HG03342 (cell line): ENCODE results near the gene HPN.

Experiments used
- ATAC-seq: cut with Tn5 transposase; IDR thresholded peaks from one replicate; pipeline ENCODE4 v1.9.1; 2021; ENCODE audit warnings: mild to moderate bottlenecking, moderate library complexity; ENCODE audit not compliant: unreplicated experiment

HPN gene

DNA sequence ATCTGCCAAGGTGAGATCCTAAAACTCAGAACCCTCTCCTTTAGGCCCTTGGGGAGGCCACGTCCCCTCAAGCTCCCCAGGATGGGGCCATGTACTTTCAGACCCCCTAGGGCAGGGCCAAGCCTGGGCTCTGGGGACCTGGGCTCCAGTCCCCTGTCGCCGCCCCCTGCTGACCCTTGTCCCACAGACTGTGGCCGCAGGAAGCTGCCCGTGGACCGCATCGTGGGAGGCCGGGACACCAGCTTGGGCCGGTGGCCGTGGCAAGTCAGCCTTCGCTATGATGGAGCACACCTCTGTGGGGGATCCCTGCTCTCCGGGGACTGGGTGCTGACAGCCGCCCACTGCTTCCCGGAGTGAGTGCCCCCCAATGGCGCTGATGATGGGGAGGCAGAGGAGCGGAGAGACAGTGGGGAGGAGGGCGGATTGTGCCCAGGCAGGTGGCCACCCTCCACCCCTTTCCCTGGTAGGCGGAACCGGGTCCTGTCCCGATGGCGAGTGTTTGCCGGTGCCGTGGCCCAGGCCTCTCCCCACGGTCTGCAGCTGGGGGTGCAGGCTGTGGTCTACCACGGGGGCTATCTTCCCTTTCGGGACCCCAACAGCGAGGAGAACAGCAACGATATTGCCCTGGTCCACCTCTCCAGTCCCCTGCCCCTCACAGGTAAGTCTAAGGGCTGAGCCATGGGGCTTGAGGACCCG is 18.8 kb downstream of the HPN start:
- no peak for ATAC-seq

DNA sequence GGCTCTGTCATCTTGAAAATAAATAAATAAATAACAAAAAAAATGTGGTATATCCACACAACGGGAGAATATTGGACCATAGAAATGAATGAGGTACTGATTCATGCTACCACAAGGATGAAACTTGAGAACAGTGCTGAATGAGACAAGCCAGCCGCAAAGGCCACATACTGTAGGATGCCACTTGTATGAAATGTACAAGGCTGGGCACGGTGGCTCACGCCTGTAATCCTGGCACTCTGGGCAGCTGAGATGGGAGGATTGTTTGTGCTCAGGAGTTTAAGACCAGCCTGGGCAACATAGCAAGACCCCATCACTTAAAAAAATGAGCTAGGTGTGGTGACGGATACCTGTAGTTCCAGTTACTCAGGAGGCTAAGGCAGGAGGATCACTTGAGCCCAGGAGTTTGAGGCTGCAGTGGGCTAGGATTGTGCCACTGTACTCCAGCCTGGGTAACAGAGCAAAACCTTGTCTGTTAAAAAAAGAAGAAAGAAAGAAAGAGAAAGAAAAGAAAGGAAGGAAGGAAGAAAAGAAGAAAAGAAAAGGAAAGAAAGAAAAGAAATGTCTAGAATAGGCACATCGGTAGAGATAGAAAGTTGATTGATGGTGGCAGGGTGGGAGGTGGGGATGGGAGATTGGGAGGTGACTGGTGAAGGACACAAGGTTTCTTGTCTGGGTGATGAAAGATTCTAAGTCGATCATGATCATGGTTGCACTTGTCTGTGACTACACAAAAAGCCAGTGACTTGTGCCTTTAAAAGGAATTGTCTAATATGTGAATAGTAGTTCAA is 20.3 kb downstream of the HPN start:
- ATAC-seq: no peak

DNA sequence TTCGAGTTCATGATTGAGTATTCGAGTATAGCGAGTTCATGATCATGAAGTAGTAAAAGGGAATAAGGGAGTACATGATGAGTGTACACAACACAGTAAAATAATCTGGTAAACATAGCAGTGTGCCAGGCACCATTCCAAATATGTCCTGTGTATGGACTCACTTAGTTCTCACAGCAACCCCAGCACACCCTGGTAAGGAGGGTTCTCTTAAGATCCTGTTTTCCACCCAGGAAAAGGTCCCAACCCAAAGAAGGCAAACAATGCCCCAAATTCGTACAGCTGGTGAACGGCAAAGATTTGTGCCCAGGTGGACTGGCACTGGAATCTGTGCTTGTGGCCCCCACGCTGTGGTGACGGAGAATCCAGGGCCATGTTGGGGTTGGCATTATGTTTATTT is 21.4 kb downstream of the HPN start:
- no peak for ATAC-seq

- ATAC-seq: no peak
Observed at GRCh38 chr19:35063940-35064818, 22.7 kb downstream of the HPN start.

- ATAC-seq: no peak
Observed at GRCh38 chr19:35065574-35065973, 24.1 kb downstream of the HPN start.

DNA sequence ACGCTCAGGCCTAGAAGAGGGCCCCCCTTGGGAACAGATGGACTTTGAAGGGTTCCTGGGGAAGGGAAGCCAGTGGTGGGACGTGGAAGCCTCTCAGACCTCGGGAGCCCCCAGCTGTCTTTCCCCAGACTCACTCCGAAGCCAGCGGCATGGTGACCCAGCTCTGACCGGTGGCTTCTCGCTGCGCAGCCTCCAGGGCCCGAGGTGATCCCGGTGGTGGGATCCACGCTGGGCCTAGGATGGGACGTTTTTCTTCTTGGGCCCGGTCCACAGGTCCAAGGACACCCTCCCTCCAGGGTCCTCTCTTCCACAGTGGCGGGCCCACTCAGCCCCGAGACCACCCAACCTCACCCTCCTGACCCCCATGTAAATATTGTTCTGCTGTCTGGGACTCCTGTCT is 24.6 kb downstream of the HPN start:
- no peak for ATAC-seq

DNA sequence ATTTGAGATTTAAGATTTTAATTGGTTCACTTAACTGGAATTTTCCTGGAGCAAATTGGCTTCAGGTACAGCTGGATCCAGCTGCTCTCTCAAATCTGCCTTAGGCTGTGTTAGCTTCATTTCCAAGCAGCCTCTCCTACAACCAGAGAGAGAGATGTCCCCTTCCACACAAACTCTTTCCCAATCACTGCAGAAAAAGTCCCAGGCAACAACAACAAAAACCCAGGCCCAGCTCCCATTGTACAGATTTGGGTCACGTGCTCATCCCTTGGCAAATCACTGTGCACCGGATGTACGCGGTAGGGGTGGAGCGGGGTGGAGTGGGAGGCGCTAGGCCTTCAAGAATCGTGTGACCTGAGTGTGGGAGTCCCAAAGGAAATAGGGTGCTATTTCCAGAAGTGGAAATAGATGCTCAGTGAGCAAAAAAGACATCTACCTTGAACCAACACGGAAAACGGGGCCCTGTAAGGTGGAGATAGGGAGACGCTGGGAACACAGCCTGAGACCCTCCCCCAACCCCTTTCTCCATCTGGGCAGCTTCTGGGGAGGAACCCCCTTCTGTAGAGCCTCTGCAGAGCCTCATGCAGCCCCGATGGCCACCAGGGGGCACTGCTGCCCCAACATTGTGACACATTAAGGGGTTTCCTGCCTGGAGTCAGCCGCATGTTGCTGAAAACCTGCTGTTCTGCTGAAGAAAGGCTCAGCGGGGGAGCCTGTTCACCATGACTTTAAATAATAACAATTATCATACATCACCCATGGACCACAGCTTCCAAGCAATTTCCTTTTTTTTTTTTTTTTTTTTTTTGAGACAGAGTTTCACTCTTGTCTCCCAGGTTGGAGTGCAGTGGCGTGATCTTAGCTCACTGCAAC is 25.4 kb downstream of the HPN start:
- peak; percentile 77 for ATAC-seq

- ATAC-seq: no peak
Observed at GRCh38 chr19:35068941-35069634, 27.6 kb downstream of the HPN start.

DNA sequence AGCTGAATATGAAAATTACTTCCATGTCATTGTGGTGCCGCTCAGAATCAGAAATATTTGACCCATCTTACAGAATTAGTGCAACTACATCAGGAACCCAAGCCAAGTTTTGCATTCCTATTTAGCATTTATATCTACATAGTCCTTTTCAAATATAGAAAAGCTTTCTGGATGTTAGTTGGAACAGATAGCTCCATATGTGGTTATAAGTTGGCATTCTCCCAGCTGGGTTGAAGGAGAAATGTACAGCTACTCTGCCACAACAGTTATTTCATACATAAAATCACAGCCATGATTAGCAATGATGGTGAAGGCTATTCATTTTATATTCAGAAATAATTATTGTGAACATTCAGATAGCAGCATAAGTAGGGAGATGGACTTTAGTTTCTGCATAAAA is 28.2 kb downstream of the HPN start:
- ATAC-seq: no peak

DNA sequence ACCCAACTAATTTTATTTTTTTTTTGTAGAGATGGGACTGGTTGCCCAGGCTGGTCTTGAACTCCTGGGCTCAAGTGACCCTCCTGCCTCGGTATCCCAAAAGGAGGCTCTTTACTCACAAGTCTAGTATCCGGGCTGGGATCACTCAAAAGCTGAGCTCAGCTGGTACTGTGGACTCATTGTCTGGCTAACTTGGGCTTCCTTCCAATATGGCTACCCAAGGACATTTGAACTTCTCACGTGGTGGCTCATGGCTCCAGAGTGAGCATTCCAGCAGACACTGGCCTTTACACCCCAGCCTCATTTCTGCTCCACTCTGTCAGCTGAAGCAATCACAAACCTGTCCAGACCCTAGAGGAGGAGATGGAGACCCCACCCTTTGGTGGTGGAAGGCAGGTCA is 28.9 kb downstream of the HPN start:
- ATAC-seq: no peak

GRCh38 chr19:35073516-35073915 is 32.0 kb downstream of the HPN start:
- no peak for ATAC-seq

DNA sequence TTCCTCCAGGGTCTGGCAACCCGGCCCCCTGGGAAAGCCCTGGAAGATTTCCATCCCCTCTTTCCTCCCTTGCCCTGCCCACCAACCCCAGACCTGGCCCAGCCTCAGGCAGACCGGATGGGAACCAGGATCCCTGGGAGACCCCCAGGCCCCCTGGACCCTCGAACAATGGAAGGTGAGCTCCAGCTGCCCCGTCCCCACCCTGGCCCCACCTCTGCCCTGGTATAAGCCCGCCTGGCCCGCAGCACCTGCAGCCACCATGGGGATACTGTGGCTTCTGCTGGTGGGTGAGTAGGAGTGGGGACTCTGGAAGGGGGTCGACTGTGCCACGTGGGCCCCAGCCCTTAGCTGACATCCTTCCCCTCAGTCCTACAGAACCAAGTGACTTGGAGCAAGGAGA is 32.4 kb downstream of the HPN start:
- ATAC-seq: no peak

DNA sequence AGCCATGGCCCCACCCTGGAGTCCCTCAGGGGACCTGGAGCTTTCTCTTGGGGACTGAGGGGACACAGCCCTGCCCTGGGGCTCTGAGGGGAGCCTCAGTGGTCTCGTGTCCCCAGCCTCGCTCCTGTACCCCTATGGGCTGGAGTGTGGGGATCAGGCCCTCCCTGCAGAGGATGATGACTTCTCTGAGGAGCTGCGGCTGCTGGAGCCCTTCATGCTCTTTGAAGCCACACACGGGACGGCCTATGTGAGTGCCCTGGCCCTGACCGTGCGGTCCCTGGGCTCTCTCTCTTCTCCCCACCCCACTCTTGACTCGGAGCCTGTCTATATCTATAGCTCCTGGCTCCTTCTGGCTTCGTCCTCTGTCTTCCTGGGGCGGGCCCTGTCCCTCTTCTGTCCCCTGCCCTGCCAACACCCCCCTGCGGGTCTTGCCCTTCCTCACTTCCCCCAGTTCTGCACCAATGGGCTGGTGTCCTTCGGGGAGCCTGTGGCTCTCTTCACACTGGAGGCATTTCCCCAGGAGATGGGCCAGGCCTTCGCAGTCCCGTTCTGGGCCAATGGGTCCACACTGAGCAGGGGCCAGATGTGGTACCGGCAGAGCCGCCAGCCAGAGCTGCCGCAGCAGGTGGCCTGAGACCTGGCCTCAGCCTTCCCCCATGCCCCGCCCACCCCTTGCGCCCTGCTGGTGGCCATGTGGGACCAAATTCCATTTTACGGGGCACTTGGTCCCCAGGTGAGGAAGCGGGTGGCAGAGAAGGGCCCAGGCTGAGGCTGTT is 33.1 kb downstream of the HPN start:
- ATAC-seq: no peak

GRCh38 chr19:35075202-35076025 is 33.9 kb downstream of the HPN start:
- ATAC-seq: no peak

DNA sequence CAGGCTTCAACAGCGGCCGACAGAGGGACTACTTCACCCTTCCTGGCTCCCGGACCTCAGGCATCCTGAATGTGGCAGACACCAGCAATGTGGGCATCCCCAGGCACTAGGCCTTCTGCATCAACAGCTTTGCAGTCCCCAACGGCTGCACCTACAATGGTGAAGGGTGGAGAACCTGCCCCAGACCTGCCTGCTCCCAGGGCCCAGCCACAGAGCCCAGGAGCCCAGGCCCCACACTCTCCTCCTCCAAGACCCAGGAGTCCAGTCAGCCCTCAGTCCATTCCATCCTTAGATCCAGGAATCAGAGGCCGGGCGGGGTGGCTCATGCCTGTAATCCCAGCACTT is 34.5 kb downstream of the HPN start:
- no peak for ATAC-seq

GRCh38 chr19:35076657-35077056 is 35.1 kb downstream of the HPN start:
- ATAC-seq: no peak

GRCh38 chr19:35077411-35078223 is 36.1 kb downstream of the HPN start:
- no peak for ATAC-seq

GRCh38 chr19:35079826-35080225 is 38.3 kb downstream of the HPN start:
- ATAC-seq: no peak
